IMR-90 (cell line): ENCODE results near the gene FAM124A. TPM values are rescaled to one million over a fixed set of nuclear protein-coding genes. Genes with fewer than 3 reads are reported as not detected.

Experiments
- ATAC-seq: fragments of 200-7000 bp; cut with Tn5 transposase; 2 replicates; pipeline ENCODE4 v1.9.1; 2020; ENCODE audit warnings: low read depth, mild to moderate bottlenecking, moderate library complexity
- Bru-seq: library from RNA; stranded (reverse); fragments of 400-500 nt; gene quantifications from one replicate; lab custom pipeline; 2021; lab: Mats Ljungman, UMichigan
- BruChase-seq, 2 experiments: library from RNA; stranded (reverse); fragments of 400-500 nt; gene quantifications; one replicate each; lab custom pipeline; 2021; lab: Mats Ljungman, UMichigan
- BruUV-seq: library from RNA; stranded (reverse); fragments of 400-500 nt; replicated peaks from 2 replicates; lab custom pipeline; 2021; lab: Mats Ljungman, UMichigan
- CTCF ChIA-PET: fragments of 300-600 bp; formaldehyde crosslinking; extraction: SDS; loops from one replicate; lab custom pipeline; 2021; ENCODE audit warnings: antibody characterized with exemption; lab: Yijun Ruan, JAX
- POLR2A ChIA-PET: fragments of 300-600 bp; sonication (Branson Sonifier 250); formaldehyde crosslinking; loops from one replicate; lab custom pipeline; 2022; ENCODE audit warnings: antibody characterized with exemption; ENCODE audit not compliant: unreplicated experiment; lab: Charles Lee
- DNase-seq: peaks from one replicate; pipeline ENCODE4 v3.0.0; 2013
- H2AFZ ChIP-seq: replicated peaks from 2 replicates; pipeline ENCODE3; 2013; ENCODE audit warnings: low read length, mild to moderate bottlenecking; ENCODE audit not compliant: poor library complexity
- H2AK5ac ChIP-seq: 2 replicates; pipeline ENCODE4 v1.6.1; 2013; ENCODE audit warnings: low read depth, low read length, inconsistent platforms
- H2AK9ac ChIP-seq: replicated peaks from 2 replicates; pipeline ENCODE3; 2013; ENCODE audit warnings: mild to moderate bottlenecking, low read depth, low read length, moderate library complexity; ENCODE audit not compliant: poor library complexity
- H2BK120ac ChIP-seq: 2 replicates; pipeline ENCODE4 v1.6.1; 2013; ENCODE audit warnings: low read depth, low read length, inconsistent platforms
- H2BK15ac ChIP-seq: 3 replicates; pipeline ENCODE4 v1.6.1; 2013; ENCODE audit warnings: low read depth, low read length, inconsistent platforms
- H2BK20ac ChIP-seq: 2 replicates; pipeline ENCODE4 v1.6.1; 2013; ENCODE audit warnings: low read depth, mild to moderate bottlenecking, inconsistent platforms, low read length, moderate library complexity
- H2BK5ac ChIP-seq: 2 replicates; pipeline ENCODE4 v1.6.1; 2013; ENCODE audit warnings: mild to moderate bottlenecking, low read depth, low read length, inconsistent platforms; ENCODE audit not compliant: poor library complexity, severe bottlenecking
- H3K14ac ChIP-seq: replicated peaks from 2 replicates; pipeline ENCODE4 v1.6.1; 2013; ENCODE audit warnings: low read depth, low read length, inconsistent platforms
- H3K18ac ChIP-seq: 2 replicates; pipeline ENCODE4 v1.6.1; 2013; ENCODE audit warnings: low read depth, low read length, control low read depth
- H3K23ac ChIP-seq: 2 replicates; pipeline ENCODE4 v1.6.1; 2013; ENCODE audit warnings: low read depth, low read length, inconsistent platforms
- H3K27ac ChIP-seq: 2 replicates; pipeline ENCODE4 v1.5.1; 2013; ENCODE audit warnings: mild to moderate bottlenecking, control low read depth, low read length; ENCODE audit not compliant: insufficient read depth
- H3K27me3 ChIP-seq: 2 replicates; pipeline ENCODE4 v1.6.1; 2013; ENCODE audit warnings: low read length; ENCODE audit not compliant: control insufficient read depth, insufficient read depth
- H3K36me3 ChIP-seq: 2 replicates; pipeline ENCODE4 v1.6.1; 2013; ENCODE audit warnings: low read length, mixed read lengths; ENCODE audit not compliant: control insufficient read depth, insufficient read depth
- H3K4ac ChIP-seq: 2 replicates; pipeline ENCODE4 v1.6.1; 2013; ENCODE audit warnings: low read depth, low read length, inconsistent platforms
- H3K4me1 ChIP-seq: 2 replicates; pipeline ENCODE4 v1.6.1; 2013; ENCODE audit warnings: low read length, mixed read lengths; ENCODE audit not compliant: control insufficient read depth, insufficient read depth
- H3K4me2 ChIP-seq: 2 replicates; pipeline ENCODE4 v1.6.1; 2013; ENCODE audit warnings: low read depth, mild to moderate bottlenecking, control low read depth, low read length, moderate library complexity
- H3K4me3 ChIP-seq: 2 replicates; pipeline ENCODE4 v1.5.1; 2013; ENCODE audit warnings: low read depth, mild to moderate bottlenecking, control low read depth, low read length, moderate library complexity; ENCODE audit not compliant: insufficient read depth
- H3K56ac ChIP-seq: 2 replicates; pipeline ENCODE4 v1.6.1; 2013; ENCODE audit warnings: low read length, inconsistent platforms; ENCODE audit not compliant: insufficient read depth; ENCODE audit errors: extremely low read depth
- H3K79me1 ChIP-seq, 2 experiments: 2 replicates each; pipeline ENCODE4 v1.6.1; 2013; ENCODE audit warnings: low read length in 2 of 2, inconsistent platforms in 1 of 2, low read depth in 1 of 2
- H3K9ac ChIP-seq: 2 replicates; pipeline ENCODE4 v1.6.1; 2013; ENCODE audit warnings: low read depth, low read length, control low read depth
- H3K9me1 ChIP-seq: 2 replicates; pipeline ENCODE4 v1.6.1; 2013; ENCODE audit warnings: low read length, inconsistent platforms; ENCODE audit not compliant: insufficient read depth
- H3K9me3 ChIP-seq: 2 replicates; pipeline ENCODE4 v1.6.1; 2013; ENCODE audit warnings: low read length; ENCODE audit not compliant: control insufficient read depth, insufficient read depth
- H4K20me1 ChIP-seq: 2 replicates; pipeline ENCODE4 v1.6.1; 2013; ENCODE audit warnings: low read length, inconsistent platforms; ENCODE audit not compliant: insufficient read depth
- H4K5ac ChIP-seq: 2 replicates; pipeline ENCODE4 v1.6.1; 2013; ENCODE audit warnings: mild to moderate bottlenecking, low read depth, low read length, control low read depth
- H4K8ac ChIP-seq, 2 experiments: 2 replicates each; pipeline ENCODE4 v1.6.1; 2013; ENCODE audit warnings: low read depth in 2 of 2, low read length in 2 of 2, control low read depth in 1 of 2, inconsistent platforms in 1 of 2
- H4K91ac ChIP-seq: 2 replicates; pipeline ENCODE4 v1.6.1; 2013; ENCODE audit warnings: low read depth, low read length, inconsistent platforms; ENCODE audit not compliant: insufficient read depth
- BHLHE40 ChIP-seq: fragments of 150-350 bp; IDR thresholded peaks from 2 replicates; pipeline ENCODE4 v1.6.1; 2016; ENCODE audit warnings: mild to moderate bottlenecking, low read depth, low read length
- CTCF ChIP-seq: conservative IDR thresholded peaks from 2 replicates; pipeline ENCODE4 v1.5.1; 2012; ENCODE audit warnings: mild to moderate bottlenecking, low read depth, low read length, improper control_type of control experiment
- MAZ ChIP-seq: IDR thresholded peaks from 2 replicates; pipeline ENCODE4 v1.6.1; 2012; ENCODE audit warnings: low read depth, mild to moderate bottlenecking, low read length, improper control_type of control experiment, moderate library complexity, borderline replicate concordance
- MXI1 ChIP-seq: IDR thresholded peaks from 2 replicates; pipeline ENCODE4 v1.6.1; 2012; ENCODE audit warnings: low read depth, mild to moderate bottlenecking, low read length, moderate library complexity, borderline replicate concordance
- NFE2L2 ChIP-seq: fragments of 150-350 bp; IDR thresholded peaks from 2 replicates; pipeline ENCODE4 v1.6.1; 2016; ENCODE audit warnings: low read depth, mild to moderate bottlenecking, low read length
- RAD21 ChIP-seq: IDR thresholded peaks from 2 replicates; pipeline ENCODE4 v1.6.1; 2012; ENCODE audit warnings: low read length, improper control_type of control experiment
- USF2 ChIP-seq: fragments of 150-350 bp; IDR thresholded peaks from 2 replicates; pipeline ENCODE4 v1.6.1; 2017; ENCODE audit warnings: mild to moderate bottlenecking, antibody characterized with exemption, low read length, low read depth
- WGBS, 2 experiments: methylation state at CpG; one replicate each; pipeline versions ENCODE4 v1.1.5 to v1.1.7; 2013; ENCODE audit warnings: missing lambda C conversion rate in 2 of 2; ENCODE audit not compliant: insufficient read length in 1 of 2; ENCODE audit errors: extremely low coverage in 2 of 2; 5-methylcytosine and 5-hydroxymethylcytosine counted together
- dilution Hi-C: fragments of 300-500 bp; cut with HindIII; formaldehyde crosslinking; loops from one replicate; pipeline ENCODE4 v1.14.3; 2018; ENCODE audit warnings: low sequenced_read_pairs; ENCODE audit not compliant: unreplicated experiment
- in situ Hi-C: fragments of 300-500 bp; cut with MboI; formaldehyde crosslinking; loops from 3 replicates; pipeline ENCODE4 v1.14.3; 2019; ENCODE audit warnings: low sequenced_read_pairs, inconsistent platforms, mixed read lengths
- intact Hi-C: fragments of 100-400 bp; cut with micrococcal nuclease; formaldehyde crosslinking; loops from 2 replicates; pipeline ENCODE4 v1.10.0; 2022
- long read RNA-seq: library from polyadenylated mRNA; unstranded; transcript quantifications from one replicate; pipeline ENCODE4 v2.0.0, GENCODE V29; 2021; ENCODE audit not compliant: unreplicated experiment
- polyA plus RNA-seq, 3 experiments: library from polyadenylated mRNA; depleted of rRNA; stranded (reverse); fragments of >200 nt; gene quantifications; 2 replicates each; pipeline ENCODE4 v1.2.3, GENCODE V29; 2012; ENCODE audit warnings: low replicate concordance in 1 of 3
- total RNA-seq: library from RNA; depleted of rRNA; stranded (reverse); fragments of >200 nt; gene quantifications from 2 replicates; pipeline ENCODE4 v1.2.3, GENCODE V29; 2012; rRNA removed

FAM124A gene
- total RNA-seq (not detected in 2 replicates), polyA plus RNA-seq (2012; rRNA removed) (0.03 and 0.04 TPM in 2 replicates), Bru-seq, nascent RNA (percentile 35 among the genes with signal in this experiment), BruChase-seq, experiment 1, labeled RNA remaining after a 6-hour chase (percentile 22 among the genes with signal in this experiment), BruChase-seq, experiment 2, labeled RNA remaining after a 2-hour chase (percentile 23 among the genes with signal in this experiment)
- polyA plus RNA-seq (2012; cell fraction: cytosol; rRNA removed), result 0.05 and 0.07 TPM in 2 replicates
- polyA plus RNA-seq (2012; cell fraction: nucleus; rRNA removed; ENCODE audit: low replicate concordance), result 0.05 TPM in 1 of 2 replicates, not detected in the other
- long read RNA-seq, result 0 reads

GRCh38 chr13:51222037-51222685 is at the start of gene FAM124A:
Gene FAM124A, plus strand, starts transcription at chr13:51222398. Its CDS starts 104 bp downstream, at chr13:51222502.
- Histone ChIP-seq H2BK120ac (no peak within 1 kb of the TSS), H3K4me2 (peak within 1 kb of the TSS; percentile 98), H3K9me1 (no peaks in the 10 kb centered on the region), H3K9me3 (no peaks in the 10 kb centered on the region), H3K27me3 (peaks cover 62% of the 10 kb centered on the region), H3K27ac (no peak within 1 kb of the TSS), H3K14ac (no peak within 1 kb of the TSS), H4K91ac (no peak within 1 kb of the TSS), H2BK5ac (no peak within 1 kb of the TSS), H3K36me3 (no peaks in the 10 kb centered on the region), H3K4me3 (peak within 1 kb of the TSS; percentile 87), H4K8ac (no peak within 1 kb of the TSS), H3K4ac (no peak within 1 kb of the TSS), H2AFZ (peak within 1 kb of the TSS; percentile 96), H2BK20ac (no peak within 1 kb of the TSS), H3K23ac (peak within 1 kb of the TSS; percentile 72; the same call in 1 of the 2 replicates), H3K4me1 (no peaks in the 10 kb centered on the region), H2AK9ac (no peak within 1 kb of the TSS), H2AK5ac (no peak within 1 kb of the TSS), H3K56ac (no peak within 1 kb of the TSS), H2BK15ac (no peak within 1 kb of the TSS), H4K5ac (no peak within 1 kb of the TSS), H3K79me1 (no peaks in the 10 kb centered on the region), H4K20me1 (no peaks in the 10 kb centered on the region), H3K18ac (no peak within 1 kb of the TSS), H3K9ac (no peak within 1 kb of the TSS)
- ChIA-PET POLR2A (no interaction called here), CTCF (interaction anchor here (0.7 to 1.6 kb wide), 3 partner anchors 11 to 97 kb away, joined by 3 to 4 read pairs (median 3); no protein-coding TSS in a partner anchor)
- dilution Hi-C loops (no loop called here), intact Hi-C loops (loop anchor here (1.0 to 10.0 kb wide), 3 partner anchors 64 to 583 kb away; partner anchors contain the start of gene DHRS12), in situ Hi-C loops (no loop called here)
- peak; percentile 4 for DNase-seq
- 1% methylated on average over 31 of the region's 106 CpGs; no CpG with 5 or more reads in 1 of the 2 experiments for WGBS, 2 experiments
- ATAC-seq, result peak; percentile 98
- BruUV-seq, result no TSS peak
- TF ChIP-seq MXI1 (no peak), BHLHE40 (peak; percentile 45; the same call in 1 of the 2 replicates), CTCF (peak; percentile 35), NFE2L2 (no peak), RAD21 (peak; percentile 21; the same call in 1 of the 2 replicates), MAZ (peak; percentile 56; the same call in 1 of the 2 replicates), USF2 (no peak)
